SK-N-MC (cell line): ENCODE data around the gene ALOX5AP.

ENCODE experiments used
- EZH2 ChIP-seq: fragments of 200-600 bp; sonication (generic); IDR thresholded peaks from one replicate; pipeline ENCODE4 v1.6.1; 2017; ENCODE audit warnings: antibody characterized with exemption
- POLR2AphosphoS5 ChIP-seq: IDR thresholded peaks from 2 replicates; pipeline ENCODE4 v1.6.1; 2012; ENCODE audit warnings: mild to moderate bottlenecking, low read depth, low read length, borderline replicate concordance

DNA sequence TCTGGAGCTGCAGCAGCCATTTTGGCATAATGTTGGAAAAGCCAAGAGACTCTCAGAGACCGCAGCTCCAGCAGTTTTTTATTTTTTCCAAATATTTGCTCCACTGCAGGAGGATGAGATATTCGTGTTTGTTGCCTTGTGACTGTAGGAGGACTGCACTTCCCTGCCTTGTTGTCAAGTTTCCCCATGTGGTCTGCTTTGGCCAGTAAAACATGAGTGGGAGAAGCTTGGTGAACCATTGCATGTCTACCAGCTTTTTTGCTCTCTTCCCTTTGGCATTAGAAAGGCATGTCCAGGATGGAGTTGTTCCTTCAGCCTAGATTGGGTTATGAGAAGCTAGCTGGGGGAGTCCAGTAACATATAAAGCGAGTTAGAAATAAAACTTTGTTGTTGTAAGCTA is 47.7 kb upstream of the ALOX5AP start:
- TF ChIP-seq POLR2AphosphoS5 (no peak), EZH2 (no peak)
